ENCODE data around the gene B3GAT1. TPM values are rescaled to one million over a fixed set of nuclear protein-coding genes. Genes with fewer than 3 reads are reported as not detected.
A peak's percentile ranks its signal among the peaks of the same experiment; 100 is the strongest.
"Not testable (repeated sequence)": the region's sequence is repeated elsewhere in the genome, so short reads cannot be mapped to it uniquely, and the experiment has no call there.

The B3GAT1 gene
- total and polyA plus RNA-seq, 12 donors: 0.09 to 10.3 (median 2.1) TPM; not detected in 1

DNA sequence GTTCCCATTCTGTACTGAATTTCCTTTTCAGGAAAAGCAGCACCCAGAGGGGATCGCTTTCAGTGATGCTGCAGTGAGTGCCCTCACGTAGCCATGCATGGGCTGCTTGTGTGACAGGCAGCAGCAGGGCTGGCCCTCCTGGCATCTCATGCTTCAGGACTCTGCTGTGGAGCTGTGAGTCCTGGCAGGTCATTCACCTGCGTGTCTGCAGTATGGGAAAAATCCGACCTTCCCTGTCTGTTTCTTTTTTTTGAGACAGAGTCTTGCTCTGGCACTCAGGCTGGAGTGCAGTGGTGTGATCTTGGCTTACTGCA is 66.8 kb downstream of the B3GAT1 start:
- DNase-seq: no peak
- WGBS, 4 donors: 76 to 94% (median 80%) methylated on average over 2 to 4 of the region's 4 CpGs
- Histone ChIP-seq H3K4me1 (replicated peaks in 1 of 2) (no peaks in the 10 kb centered on the region), H3K27me3 (no peaks in the 10 kb centered on the region), H3K27ac (no peak overlapping the region), H3K36me3 (replicated peaks in 1 of 2) (no peaks in the 10 kb centered on the region), H3K9me3 (replicated peaks in 1 of 3) (no peaks in the 10 kb centered on the region), H3K4me3 (no peak overlapping the region)
- TF ChIP-seq, protein P1, sequence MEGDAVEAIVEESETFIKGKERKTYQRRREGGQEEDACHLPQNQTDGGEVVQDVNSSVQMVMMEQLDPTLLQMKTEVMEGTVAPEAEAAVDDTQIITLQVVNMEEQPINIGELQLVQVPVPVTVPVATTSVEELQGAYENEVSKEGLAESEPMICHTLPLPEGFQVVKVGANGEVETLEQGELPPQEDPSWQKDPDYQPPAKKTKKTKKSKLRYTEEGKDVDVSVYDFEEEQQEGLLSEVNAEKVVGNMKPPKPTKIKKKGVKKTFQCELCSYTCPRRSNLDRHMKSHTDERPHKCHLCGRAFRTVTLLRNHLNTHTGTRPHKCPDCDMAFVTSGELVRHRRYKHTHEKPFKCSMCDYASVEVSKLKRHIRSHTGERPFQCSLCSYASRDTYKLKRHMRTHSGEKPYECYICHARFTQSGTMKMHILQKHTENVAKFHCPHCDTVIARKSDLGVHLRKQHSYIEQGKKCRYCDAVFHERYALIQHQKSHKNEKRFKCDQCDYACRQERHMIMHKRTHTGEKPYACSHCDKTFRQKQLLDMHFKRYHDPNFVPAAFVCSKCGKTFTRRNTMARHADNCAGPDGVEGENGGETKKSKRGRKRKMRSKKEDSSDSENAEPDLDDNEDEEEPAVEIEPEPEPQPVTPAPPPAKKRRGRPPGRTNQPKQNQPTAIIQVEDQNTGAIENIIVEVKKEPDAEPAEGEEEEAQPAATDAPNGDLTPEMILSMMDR (IDR thresholded peaks at IDR 0.05): no peak
- TF ChIP-seq POLR2A (IDR thresholded peaks at IDR 0.05): no peak
- intact Hi-C loops (cut with DNase I): no loop called here

DNA sequence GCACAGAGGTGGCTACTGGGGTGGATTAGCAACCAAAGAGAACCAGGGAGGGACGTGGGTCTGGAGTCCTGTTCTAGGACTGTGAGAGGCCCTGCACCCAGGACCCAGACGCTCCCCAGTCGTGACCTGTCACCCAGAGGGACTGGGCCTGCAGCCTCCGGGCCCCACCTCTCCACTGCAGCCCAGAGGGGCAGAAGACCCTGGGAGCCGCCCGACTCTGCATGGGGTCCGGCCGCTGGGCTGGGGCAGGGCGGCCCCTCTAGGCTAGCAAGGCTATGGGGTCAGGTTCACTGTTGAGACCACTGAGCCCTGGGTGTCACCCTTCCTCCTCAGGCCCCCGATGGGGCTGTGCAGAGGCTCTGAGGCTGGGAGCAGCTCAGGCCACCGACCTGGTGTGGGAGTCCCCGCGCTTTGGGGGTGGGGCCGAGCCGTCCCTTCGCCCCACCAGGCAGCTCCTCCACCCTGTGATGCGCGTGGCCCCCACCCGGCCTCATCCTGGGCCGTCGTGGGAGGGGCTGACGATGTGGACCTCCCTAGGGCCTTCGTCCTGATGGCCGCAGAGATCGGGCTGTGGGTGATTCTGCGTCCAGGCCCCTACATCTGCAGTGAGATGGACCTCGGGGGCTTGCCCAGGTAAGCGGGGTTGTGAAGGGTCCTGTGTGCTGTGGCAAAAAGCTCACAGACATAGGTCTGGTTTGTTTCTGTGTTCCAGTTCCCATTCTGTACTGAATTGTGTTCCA is 67.4 kb downstream of the B3GAT1 start:
- H3K36me3 ChIP-seq (replicated peaks in 1 of 2); H3K4me3 ChIP-seq; H3K27me3 ChIP-seq; intact Hi-C loops (cut with DNase I); H3K27ac ChIP-seq; H3K9me3 ChIP-seq (replicated peaks in 1 of 3); H3K4me1 ChIP-seq (replicated peaks in 1 of 2): not testable (repeated sequence)
- WGBS, 4 donors: 82 to 100% (median 86%) methylated on average over 2 to 28 of the region's 28 CpGs
- peak in 1 of 7 donors; percentile 5 for DNase-seq

DNA sequence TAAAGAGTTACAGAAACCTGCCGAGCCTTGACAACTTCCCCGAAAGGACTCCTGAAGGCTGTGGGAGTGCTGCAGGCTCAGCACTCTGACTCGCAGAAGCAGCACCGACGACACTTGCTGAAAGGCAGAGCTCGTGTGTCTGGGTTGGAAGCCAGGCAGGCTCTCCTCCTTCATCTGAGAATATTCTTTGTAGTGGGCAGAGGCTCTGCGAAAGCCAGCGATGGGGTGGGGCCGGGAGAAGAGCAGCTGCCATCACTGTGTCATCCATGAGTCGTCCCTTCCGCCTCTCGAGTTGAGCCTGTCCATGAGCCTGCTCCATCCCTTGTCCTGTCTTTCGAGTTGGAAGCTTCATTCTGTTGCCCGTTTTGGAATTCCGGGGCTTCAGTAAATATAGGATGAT is 68.4 kb downstream of the B3GAT1 start:
- Histone ChIP-seq H3K4me1 (replicated peaks in 1 of 2) (no peaks in the 10 kb centered on the region), H3K27ac (no peak overlapping the region), H3K36me3 (replicated peaks in 1 of 2) (no peaks in the 10 kb centered on the region), H3K27me3 (no peaks in the 10 kb centered on the region), H3K4me3 (no peak overlapping the region), H3K9me3 (replicated peaks in 1 of 3) (no peaks in the 10 kb centered on the region)
- intact Hi-C loops (cut with DNase I): no loop called here
- TF ChIP-seq, protein P1 (IDR thresholded peaks at IDR 0.05): no peak
- 85 to 89% (median 87%) methylated on average over 15 of the region's 15 CpGs for WGBS, 4 donors
- no peak for DNase-seq

DNA sequence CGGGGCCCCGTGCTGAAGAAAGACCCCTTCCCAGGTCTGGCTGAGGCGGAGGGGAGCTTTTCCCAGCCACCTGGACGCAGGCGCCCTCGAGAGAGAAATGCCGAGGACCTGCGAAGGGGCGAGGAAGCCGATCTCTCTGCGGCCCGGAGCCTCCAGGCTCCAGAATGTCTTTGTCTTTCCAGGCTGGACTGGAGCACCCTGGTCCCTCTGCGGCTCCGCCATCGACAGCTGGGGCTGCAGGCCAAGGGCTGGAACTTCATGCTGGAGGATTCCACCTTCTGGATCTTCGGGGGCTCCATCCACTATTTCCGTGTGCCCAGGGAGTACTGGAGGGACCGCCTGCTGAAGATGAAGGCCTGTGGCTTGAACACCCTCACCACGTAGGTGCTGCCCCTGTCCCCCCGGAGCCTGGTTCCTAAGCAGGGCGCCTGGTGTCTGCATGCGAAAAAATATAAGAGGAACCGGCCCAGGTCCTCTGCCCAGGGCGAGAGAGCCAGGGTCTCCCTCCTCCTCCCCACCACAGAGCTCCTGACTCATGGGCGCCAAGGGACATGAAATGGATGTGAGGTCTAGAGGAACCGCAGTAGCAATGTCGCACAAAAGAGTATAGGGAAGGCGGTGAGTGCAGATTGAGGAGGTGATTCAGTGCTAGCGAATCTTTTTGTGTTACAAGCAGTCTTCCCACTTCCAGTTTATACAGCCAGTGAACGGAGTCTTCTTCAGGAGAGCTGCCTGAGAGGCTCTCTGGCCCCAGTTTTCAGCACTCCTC is 69.3 kb downstream of the B3GAT1 start:
- Histone ChIP-seq H3K4me1 (replicated peaks in 1 of 2) (no peaks in the 10 kb centered on the region), H3K4me3 (no peak overlapping the region), H3K9me3 (replicated peaks in 1 of 3) (no peaks in the 10 kb centered on the region), H3K36me3 (replicated peaks in 1 of 2) (no peaks in the 10 kb centered on the region), H3K27me3 (no peaks in the 10 kb centered on the region), H3K27ac (no peak overlapping the region)
- WGBS, 4 donors: 90 to 93% (median 91%) methylated on average over 14 to 30 of the region's 30 CpGs
- intact Hi-C loops (cut with DNase I): no loop called here
- no peak for DNase-seq
- TF ChIP-seq, protein P1 (IDR thresholded peaks at IDR 0.05): no peak
- no peak for TF ChIP-seq POLR2A (IDR thresholded peaks at IDR 0.05)

Measured in adrenal gland (tissue), 12 donors.